DMS 273 (cell line): Measurements from ENCODE around the gene GET4.
"Not testable (repeated sequence)": the region's sequence is repeated elsewhere in the genome, so short reads cannot be mapped to it uniquely, and the experiment has no call there.

Experiments
- DNase-seq: peaks from one replicate; lab custom pipeline; 2025; ENCODE audit not compliant: unreplicated experiment; lab: John Stamatoyannopoulos, UW

The GET4 gene

DNA sequence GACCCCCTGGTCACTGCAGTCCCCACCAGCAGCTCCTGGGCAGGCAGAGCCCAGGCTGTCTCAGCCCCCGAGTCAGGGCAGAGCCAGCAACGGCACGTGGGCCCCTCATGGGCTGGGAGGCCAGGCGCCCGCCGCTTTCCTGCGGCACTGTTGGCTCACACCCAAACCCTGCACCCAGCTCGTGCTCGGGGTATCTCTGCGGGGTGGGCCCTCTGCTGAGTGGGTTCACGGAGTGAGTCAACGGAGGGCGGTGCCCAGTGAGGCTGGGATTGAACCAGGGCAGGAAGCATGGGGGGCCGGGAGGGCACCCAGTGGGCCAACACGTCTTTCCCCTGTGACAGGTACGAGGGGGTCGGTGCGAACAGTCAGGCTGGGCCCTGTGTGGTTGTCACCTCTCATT is 49.2 kb downstream of the GET4 start:
- DNase-seq = no peak

DNA sequence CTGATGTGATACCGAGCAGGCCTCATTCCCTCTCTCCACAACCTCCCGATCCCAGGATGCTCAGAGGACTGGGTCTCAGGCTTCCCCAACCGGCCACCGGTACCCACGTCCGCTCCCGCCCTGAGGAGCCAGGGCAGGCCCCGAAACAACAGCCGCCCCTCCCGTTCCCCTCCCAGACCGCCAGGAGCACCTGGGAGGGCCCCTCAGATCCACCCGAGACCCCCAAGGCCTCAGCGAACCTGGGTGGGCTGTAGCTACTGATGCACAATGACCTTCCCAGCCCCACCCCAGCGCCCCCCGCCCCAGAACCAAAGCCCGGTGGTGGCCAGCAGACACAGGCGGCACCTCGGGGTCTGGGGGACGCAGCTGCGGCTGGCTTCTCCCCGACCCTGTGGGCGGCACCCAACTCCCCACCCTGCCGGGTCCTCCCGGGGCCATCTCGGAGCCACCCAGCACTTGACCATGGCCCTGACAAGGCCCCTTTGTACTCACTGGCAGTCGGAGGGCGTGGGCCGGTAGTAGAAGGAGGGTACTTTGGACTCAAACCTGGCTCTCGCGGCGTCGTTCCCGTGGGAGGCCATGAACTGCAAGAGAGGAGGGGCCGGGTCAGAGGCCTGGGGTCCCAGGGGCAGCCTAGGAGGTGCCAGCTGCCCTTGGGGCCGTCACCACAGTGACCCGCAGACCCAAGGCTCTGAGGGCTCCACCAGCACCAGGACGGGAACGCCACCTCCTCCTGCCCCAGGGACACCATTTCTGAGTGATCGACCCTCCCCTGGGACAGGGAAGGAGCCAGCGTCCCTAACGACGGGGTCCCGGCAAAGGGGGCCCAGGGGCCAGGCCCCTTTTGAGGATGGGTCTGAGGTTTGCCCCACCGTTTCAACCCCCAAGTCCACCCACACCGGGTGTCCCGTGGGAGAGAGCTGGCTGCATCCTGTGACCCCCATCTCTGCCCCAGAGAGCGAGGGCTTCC is 50.0 kb downstream of the GET4 start:
- DNase-seq = no peak

DNA sequence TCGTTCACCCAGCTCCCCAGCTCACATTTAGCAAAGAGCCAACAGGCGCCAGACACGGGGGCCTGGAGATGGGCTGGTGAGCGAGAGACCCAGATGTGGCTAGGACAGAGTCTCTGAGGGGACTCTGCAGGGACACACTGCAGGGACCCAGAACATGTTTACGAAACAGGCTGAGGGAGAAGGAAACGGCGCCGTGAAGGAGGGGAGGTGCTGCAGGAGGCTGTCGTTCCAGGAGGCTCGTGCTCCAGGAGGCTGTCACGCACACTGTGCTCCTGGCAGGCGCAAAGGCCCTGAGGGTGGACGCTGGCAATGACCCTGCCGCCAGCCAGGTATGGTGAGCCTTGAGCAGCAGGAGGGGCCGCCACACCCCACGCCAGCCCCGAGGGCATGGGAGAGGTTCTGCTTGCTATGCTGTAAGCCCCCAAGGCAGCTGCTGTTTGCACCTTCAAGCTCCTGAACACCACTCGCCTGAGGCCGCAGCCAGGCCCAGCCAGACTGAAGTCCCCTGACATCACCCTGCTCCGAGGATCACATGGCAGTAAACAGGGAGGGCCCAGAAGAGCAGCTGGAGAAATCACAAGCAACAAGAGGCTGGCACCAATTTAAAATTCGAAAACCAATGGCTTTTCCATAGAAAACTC is 50.8 kb downstream of the GET4 start:
- DNase-seq = no peak

DNA sequence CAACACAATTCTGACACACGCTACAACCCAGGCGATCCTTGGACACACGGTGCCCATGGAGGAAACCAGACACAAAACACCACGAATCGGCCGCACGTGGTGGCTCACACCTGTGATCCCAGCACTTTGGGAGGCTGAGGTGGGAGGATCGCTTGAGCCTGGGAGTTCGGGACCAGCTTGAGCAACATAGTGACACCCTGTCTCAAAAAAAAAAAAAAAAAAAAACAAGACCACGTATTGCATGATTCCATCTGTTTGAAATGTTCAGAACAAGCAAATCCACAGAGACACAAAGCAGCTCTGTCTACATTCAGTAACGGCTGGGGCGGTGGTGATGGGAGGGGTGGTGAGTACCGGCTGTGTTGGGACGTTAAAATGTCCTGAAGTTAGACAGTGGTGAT is 53.0 kb downstream of the GET4 start:
- DNase-seq = no peak

GRCh38 chr7:930975-931758 is 54.8 kb downstream of the GET4 start:
- no peak for DNase-seq

- DNase-seq = no peak
Observed at GRCh38 chr7:931871-932650, 55.7 kb downstream of the GET4 start.

- DNase-seq = no peak
Observed at GRCh38 chr7:932651-932975, 56.3 kb downstream of the GET4 start.

- DNase-seq = no peak
Observed at GRCh38 chr7:934469-935163, 58.3 kb downstream of the GET4 start.

DNA sequence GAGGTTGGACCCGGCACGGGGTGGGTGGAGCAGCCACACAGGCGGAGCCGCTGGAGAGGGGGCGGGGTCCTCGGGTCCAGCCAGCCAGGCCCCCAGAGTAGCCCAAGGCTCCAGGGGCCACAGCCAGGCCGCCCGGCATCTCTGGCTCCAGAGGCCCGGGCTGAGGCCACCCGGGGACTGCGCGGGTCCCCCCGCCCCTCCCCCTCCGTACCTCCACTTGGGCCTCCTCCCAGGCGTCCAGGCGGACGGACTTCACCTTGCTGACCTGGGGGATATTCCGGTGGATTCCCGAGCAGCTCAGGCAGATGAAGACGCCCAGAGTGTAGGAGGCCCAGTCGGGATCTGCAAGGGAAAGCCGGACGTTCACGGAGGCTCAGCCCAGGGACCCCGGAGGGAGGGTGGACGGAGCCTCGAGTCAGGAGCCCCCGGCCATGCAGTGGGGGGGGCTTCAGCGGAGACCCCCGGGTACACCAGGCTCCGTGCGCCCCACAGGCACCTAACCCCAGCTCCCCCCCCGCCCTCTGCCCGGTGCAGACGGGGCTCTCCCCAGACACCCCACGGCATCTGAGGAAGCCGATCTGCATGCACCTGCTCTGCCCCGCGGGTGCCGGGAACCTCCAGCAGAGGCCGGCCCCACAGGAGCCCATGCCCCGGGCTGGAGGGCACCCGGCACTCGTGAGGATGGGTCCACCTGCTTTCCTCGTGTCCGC is 59.0 kb downstream of the GET4 start:
- DNase-seq = no peak

GRCh38 chr7:935874-936385 is 59.6 kb downstream of the GET4 start:
- no peak for DNase-seq

GRCh38 chr7:936386-937054 is 60.2 kb downstream of the GET4 start:
- DNase-seq = no peak

- DNase-seq = no peak
Observed at GRCh38 chr7:937856-938484, 61.6 kb downstream of the GET4 start.

DNA sequence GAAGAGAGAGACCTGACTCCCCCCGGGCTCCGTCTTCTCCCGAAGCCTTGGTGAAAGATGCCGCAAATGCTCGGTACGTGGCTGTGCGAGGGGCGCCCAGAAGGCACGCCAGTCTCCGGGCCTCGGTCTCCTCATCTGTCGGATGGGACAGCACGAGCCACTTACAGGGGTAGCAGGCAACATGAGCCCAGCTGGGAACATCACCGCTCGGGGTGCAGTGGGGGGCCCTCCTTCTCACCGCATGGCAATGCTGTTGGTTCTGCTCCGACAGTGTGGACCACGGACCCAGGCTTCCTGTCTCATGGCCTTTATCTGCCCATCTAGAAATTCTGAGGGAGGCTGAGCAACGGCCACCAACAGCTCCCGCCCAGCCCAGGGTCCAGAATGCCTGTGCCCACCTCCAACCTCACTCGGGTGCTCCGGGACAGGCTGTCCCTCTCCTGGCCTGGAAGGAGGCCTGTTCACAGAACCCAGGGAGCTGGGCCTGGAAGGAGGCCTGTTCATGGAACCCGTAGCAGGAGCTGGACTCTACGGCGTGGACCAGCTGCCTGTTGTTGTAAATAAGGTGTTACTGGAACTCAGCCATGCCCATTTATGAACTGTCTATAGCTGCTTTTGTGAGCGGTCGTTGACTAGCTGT is 62.3 kb downstream of the GET4 start:
- no peak for DNase-seq

- no peak for DNase-seq
Observed at GRCh38 chr7:939843-940242, 63.5 kb downstream of the GET4 start.

DNA sequence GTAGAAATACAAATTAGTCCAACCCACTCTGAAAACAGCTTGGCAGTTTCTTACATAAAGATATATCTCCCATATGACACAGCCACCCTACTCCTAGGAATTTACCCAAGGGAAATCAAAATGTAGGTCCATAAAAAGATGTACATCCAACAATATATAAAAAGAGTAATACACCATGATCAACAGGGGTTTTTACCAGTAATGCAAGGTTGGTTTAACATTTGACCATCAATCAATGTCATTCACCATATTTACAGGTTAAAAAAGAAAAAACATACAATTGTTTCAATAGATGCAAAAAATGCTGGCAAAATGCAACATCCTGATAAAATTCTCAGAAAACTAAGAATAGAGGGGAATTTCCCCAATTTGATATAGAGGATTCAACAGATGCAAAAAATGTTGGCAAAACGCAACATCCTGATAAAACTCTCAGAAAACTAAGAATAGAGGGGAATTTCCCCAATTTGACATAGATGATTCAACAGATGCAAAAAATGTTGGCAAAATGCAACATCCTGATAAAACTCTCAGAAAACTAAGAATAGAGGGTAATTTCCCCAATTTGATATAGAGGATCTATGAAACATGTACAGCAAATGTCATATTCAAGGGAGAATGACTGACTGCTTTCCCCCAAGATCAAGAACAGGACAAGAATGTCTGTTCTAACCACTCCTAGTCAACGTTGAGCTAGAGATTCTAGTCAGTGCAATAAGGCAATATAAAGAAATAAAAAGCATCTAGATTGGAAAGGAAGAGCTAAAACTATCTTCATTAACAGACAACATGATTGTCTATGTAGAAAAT is 64.5 kb downstream of the GET4 start:
- no peak for DNase-seq

DNA sequence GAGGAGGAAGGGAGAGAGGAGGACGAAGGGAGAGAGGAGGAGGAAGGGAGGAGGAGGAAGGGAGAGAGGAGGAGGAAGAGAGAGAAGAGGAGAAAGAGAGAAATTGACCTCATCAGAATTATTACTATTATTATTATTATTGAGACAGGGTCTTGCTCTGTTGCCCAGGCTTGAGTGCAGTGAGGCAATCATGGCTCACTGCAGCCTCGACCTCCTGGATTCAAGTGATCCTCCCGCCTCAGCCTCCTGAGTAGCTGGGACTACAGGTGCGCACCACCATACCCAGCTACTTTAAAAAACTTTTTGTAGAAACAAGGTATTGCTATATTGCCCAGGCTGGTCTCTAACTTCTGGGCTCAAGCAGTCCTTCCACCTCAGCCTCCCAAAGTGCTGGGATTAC is 67.4 kb downstream of the GET4 start:
- DNase-seq = not testable (repeated sequence)

GRCh38 chr7:944744-945143 is 68.4 kb downstream of the GET4 start:
- no peak for DNase-seq
